ENCODE results near the gene SNAPC2.

SNAPC2 gene

GRCh38 chr19:7911508-7912143 lies 8.5 kb upstream of the SNAPC2 start:
- H3K27ac ChIP-seq (ENCODE audit: low read depth, low read length) = no peak overlapping the region
- H3K4me1 ChIP-seq (ENCODE audit: control insufficient read depth, insufficient read depth, low read length, unreplicated experiment) = no peaks in the 10 kb centered on the region
- no peaks in the 10 kb centered on the region for H3K27me3 ChIP-seq (ENCODE audit: insufficient read depth, low read length)
- H2AFZ ChIP-seq (ENCODE audit: low read length, unreplicated experiment) = no peak overlapping the region
- no peaks in the 10 kb centered on the region for H3K36me3 ChIP-seq (ENCODE audit: insufficient read depth, low read length)
- no peaks in the 10 kb centered on the region for H3K79me2 ChIP-seq (ENCODE audit: control insufficient read depth, insufficient read depth, low read length, unreplicated experiment)
- H3K4me3 ChIP-seq (ENCODE audit: low read depth, low read length) = no peak overlapping the region

GRCh38 chr19:7912144-7912696 lies 7.9 kb upstream of the SNAPC2 start:
- H2AFZ ChIP-seq (ENCODE audit: low read length, unreplicated experiment) = no peak overlapping the region
- no peak overlapping the region for H3K27ac ChIP-seq (ENCODE audit: low read depth, low read length)
- H3K27me3 ChIP-seq (ENCODE audit: insufficient read depth, low read length) = no peaks in the 10 kb centered on the region
- no peak overlapping the region for H3K4me3 ChIP-seq (ENCODE audit: low read depth, low read length)
- H3K79me2 ChIP-seq (ENCODE audit: control insufficient read depth, insufficient read depth, low read length, unreplicated experiment) = no peaks in the 10 kb centered on the region
- no peaks in the 10 kb centered on the region for H3K36me3 ChIP-seq (ENCODE audit: insufficient read depth, low read length)
- H3K4me1 ChIP-seq (ENCODE audit: control insufficient read depth, insufficient read depth, low read length, unreplicated experiment) = no peaks in the 10 kb centered on the region

- no peaks in the 10 kb centered on the region for H3K4me1 ChIP-seq (ENCODE audit: control insufficient read depth, insufficient read depth, low read length, unreplicated experiment)
- no peaks in the 10 kb centered on the region for H3K79me2 ChIP-seq (ENCODE audit: control insufficient read depth, insufficient read depth, low read length, unreplicated experiment)
- H3K36me3 ChIP-seq (ENCODE audit: insufficient read depth, low read length) = no peaks in the 10 kb centered on the region
- no peak overlapping the region for H3K4me3 ChIP-seq (ENCODE audit: low read depth, low read length)
- H3K27me3 ChIP-seq (ENCODE audit: insufficient read depth, low read length) = no peaks in the 10 kb centered on the region
- H2AFZ ChIP-seq (ENCODE audit: low read length, unreplicated experiment) = no peak overlapping the region
- no peak overlapping the region for H3K27ac ChIP-seq (ENCODE audit: low read depth, low read length)
Observed at GRCh38 chr19:7912697-7913564, 7.2 kb upstream of the SNAPC2 start.

- Histone ChIP-seq H2AFZ (ENCODE audit: low read length, unreplicated experiment) (no peak overlapping the region), H3K4me1 (ENCODE audit: control insufficient read depth, insufficient read depth, low read length, unreplicated experiment) (no peaks in the 10 kb centered on the region), H3K27ac (ENCODE audit: low read depth, low read length) (no peak overlapping the region), H3K36me3 (ENCODE audit: insufficient read depth, low read length) (no peaks in the 10 kb centered on the region), H3K4me3 (ENCODE audit: low read depth, low read length) (no peak overlapping the region), H3K79me2 (ENCODE audit: control insufficient read depth, insufficient read depth, low read length, unreplicated experiment) (no peaks in the 10 kb centered on the region), H3K27me3 (ENCODE audit: insufficient read depth, low read length) (no peaks in the 10 kb centered on the region)
Observed at GRCh38 chr19:7913652-7914051, 6.5 kb upstream of the SNAPC2 start.

- H3K27ac ChIP-seq (ENCODE audit: low read depth, low read length) = no peak overlapping the region
Observed at GRCh38 chr19:7914099-7914498, 6.0 kb upstream of the SNAPC2 start.

GRCh38 chr19:7914598-7915045 lies 5.5 kb upstream of the SNAPC2 start, which contains the start of gene TGFBR3L:
Gene TGFBR3L (plus strand): TSS chr19:7914830.
- H3K79me2 ChIP-seq (ENCODE audit: control insufficient read depth, insufficient read depth, low read length, unreplicated experiment) = no peaks in the 10 kb centered on the region
- no peak within 1 kb of the TSS for H2AFZ ChIP-seq (ENCODE audit: low read length, unreplicated experiment)
- no peak within 1 kb of the TSS for H3K27ac ChIP-seq (ENCODE audit: low read depth, low read length)
- H3K27me3 ChIP-seq (ENCODE audit: insufficient read depth, low read length) = no peaks in the 10 kb centered on the region
- peaks cover under 1% of the 10 kb centered on the region for H3K4me1 ChIP-seq (ENCODE audit: control insufficient read depth, insufficient read depth, low read length, unreplicated experiment)
- no peaks in the 10 kb centered on the region for H3K36me3 ChIP-seq (ENCODE audit: insufficient read depth, low read length)
- peak within 1 kb of the TSS; percentile 80 for H3K4me3 ChIP-seq (ENCODE audit: low read depth, low read length)

More at GRCh38 chr19:7914099-7914498, 6.0 kb upstream of the SNAPC2 start:
- H3K36me3 ChIP-seq (ENCODE audit: insufficient read depth, low read length) = no peaks in the 10 kb centered on the region
- H3K4me1 ChIP-seq (ENCODE audit: control insufficient read depth, insufficient read depth, low read length, unreplicated experiment) = no peaks in the 10 kb centered on the region
- no peak overlapping the region for H3K4me3 ChIP-seq (ENCODE audit: low read depth, low read length)
- no peaks in the 10 kb centered on the region for H3K79me2 ChIP-seq (ENCODE audit: control insufficient read depth, insufficient read depth, low read length, unreplicated experiment)
- no peaks in the 10 kb centered on the region for H3K27me3 ChIP-seq (ENCODE audit: insufficient read depth, low read length)
- no peak overlapping the region for H2AFZ ChIP-seq (ENCODE audit: low read length, unreplicated experiment)

GRCh38 chr19:7915250-7916102 lies 4.7 kb upstream of the SNAPC2 start:
- Histone ChIP-seq H3K27me3 (ENCODE audit: insufficient read depth, low read length) (no peaks in the 10 kb centered on the region), H3K36me3 (ENCODE audit: insufficient read depth, low read length) (no peaks in the 10 kb centered on the region), H3K79me2 (ENCODE audit: control insufficient read depth, insufficient read depth, low read length, unreplicated experiment) (no peaks in the 10 kb centered on the region), H3K27ac (ENCODE audit: low read depth, low read length) (no peak overlapping the region), H3K4me1 (ENCODE audit: control insufficient read depth, insufficient read depth, low read length, unreplicated experiment) (peaks cover 4% of the 10 kb centered on the region), H3K4me3 (ENCODE audit: low read depth, low read length) (peak overlapping the region; percentile 80), H2AFZ (ENCODE audit: low read length, unreplicated experiment) (no peak overlapping the region)

GRCh38 chr19:7916103-7916954 lies 3.8 kb upstream of the SNAPC2 start:
- Histone ChIP-seq H3K4me3 (ENCODE audit: low read depth, low read length) (peak overlapping the region; percentile 80), H3K27ac (ENCODE audit: low read depth, low read length) (no peak overlapping the region), H3K27me3 (ENCODE audit: insufficient read depth, low read length) (no peaks in the 10 kb centered on the region), H3K36me3 (ENCODE audit: insufficient read depth, low read length) (no peaks in the 10 kb centered on the region), H3K4me1 (ENCODE audit: control insufficient read depth, insufficient read depth, low read length, unreplicated experiment) (peaks cover 4% of the 10 kb centered on the region), H3K79me2 (ENCODE audit: control insufficient read depth, insufficient read depth, low read length, unreplicated experiment) (peaks cover under 1% of the 10 kb centered on the region), H2AFZ (ENCODE audit: low read length, unreplicated experiment) (no peak overlapping the region)

- Histone ChIP-seq H3K4me1 (ENCODE audit: control insufficient read depth, insufficient read depth, low read length, unreplicated experiment) (peaks cover 10% of the 10 kb centered on the region), H3K27ac (ENCODE audit: low read depth, low read length) (no peak overlapping the region), H3K79me2 (ENCODE audit: control insufficient read depth, insufficient read depth, low read length, unreplicated experiment) (peaks cover 6% of the 10 kb centered on the region), H3K36me3 (ENCODE audit: insufficient read depth, low read length) (no peaks in the 10 kb centered on the region), H3K4me3 (ENCODE audit: low read depth, low read length) (peak overlapping the region; percentile 80), H2AFZ (ENCODE audit: low read length, unreplicated experiment) (no peak overlapping the region), H3K27me3 (ENCODE audit: insufficient read depth, low read length) (no peaks in the 10 kb centered on the region)
Observed at GRCh38 chr19:7916955-7917266, 3.2 kb upstream of the SNAPC2 start.

Data from ACC112 (cell line).